H1 (cell line): Measurements from ENCODE around the gene VASH1. TPM values are rescaled to one million over a fixed set of nuclear protein-coding genes. Genes with fewer than 3 reads are reported as not detected.

Source experiments
- CTCF ChIA-PET: fragments of 300-600 bp; sonication (Branson Sonifier 250); formaldehyde crosslinking; loops from one replicate; lab custom pipeline; 2021; ENCODE audit not compliant: partially characterized antibody; lab: Charles Lee
- POLR2A ChIA-PET: fragments of 300-600 bp; sonication (Branson Sonifier 250); formaldehyde crosslinking; loops from one replicate; lab custom pipeline; 2021; ENCODE audit warnings: inconsistent platforms; ENCODE audit not compliant: partially characterized antibody; lab: Charles Lee
- DNase-seq, 2 experiments: peaks; one replicate each; pipeline versions ENCODE4 v3.0.0 to v3.0.0-alpha.2; 2010 to 2022; ENCODE audit warnings: low spot score in 2 of 2, low read depth in 1 of 2, mixed read lengths in 1 of 2
- FAIRE-seq: peaks from 2 replicates; lab custom pipeline; 2011; peaks lifted over from hg19 to GRCh38; lab: Jason Lieb, UNC
- H2AFZ ChIP-seq: 2 replicates; pipeline ENCODE4 v1.8.1; 2012; ENCODE audit warnings: low read length, inconsistent platforms
- H2AK5ac ChIP-seq: 2 replicates; pipeline ENCODE4 v1.6.1; 2013; ENCODE audit warnings: low read depth, low read length
- H2BK120ac ChIP-seq: replicated peaks from 2 replicates; pipeline ENCODE3; 2013; ENCODE audit warnings: low read depth, low read length, inconsistent platforms
- H2BK12ac ChIP-seq: 2 replicates; pipeline ENCODE4 v1.6.1; 2013; ENCODE audit warnings: low read depth, low read length
- H2BK15ac ChIP-seq: 2 replicates; pipeline ENCODE4 v1.6.1; 2013; ENCODE audit warnings: low read length
- H2BK20ac ChIP-seq: 2 replicates; pipeline ENCODE4 v1.6.1; 2013; ENCODE audit warnings: low read length
- H2BK5ac ChIP-seq: 2 replicates; pipeline ENCODE4 v1.6.1; 2013; ENCODE audit warnings: low read depth, low read length
- H3K14ac ChIP-seq: 2 replicates; pipeline ENCODE4 v1.6.1; 2013; ENCODE audit warnings: inconsistent platforms; ENCODE audit not compliant: insufficient read length
- H3K18ac ChIP-seq: 2 replicates; pipeline ENCODE4 v1.6.1; 2013; ENCODE audit warnings: low read length; ENCODE audit errors: extremely low read depth
- H3K23ac ChIP-seq: 2 replicates; pipeline ENCODE4 v1.6.1; 2013; ENCODE audit warnings: inconsistent platforms; ENCODE audit not compliant: insufficient read length
- H3K23me2 ChIP-seq: 2 replicates; pipeline ENCODE4 v1.6.1; 2013; ENCODE audit warnings: low read depth, low read length
- H3K27ac ChIP-seq: 2 replicates; pipeline ENCODE4 v1.6.1; 2011; ENCODE audit warnings: low read depth, low read length, inconsistent platforms
- H3K27me3 ChIP-seq, 4 experiments: replicated peaks in 1 of 4; 1 replicate in 1 of 4; 2 replicates in 3 of 4; pipeline versions ENCODE4 v1.6.1 to v1.8.1; 2011 to 2013; ENCODE audit warnings: low read length in 3 of 4, mild to moderate bottlenecking in 3 of 4, inconsistent platforms in 2 of 4, mixed read lengths in 2 of 4, moderate library complexity in 1 of 4; ENCODE audit not compliant: control insufficient read depth in 3 of 4, insufficient read depth in 3 of 4; ENCODE audit errors: extremely low read depth in 1 of 4
- H3K36me3 ChIP-seq, 4 experiments: 2 replicates each; pipeline versions ENCODE4 v1.6.1 to v1.8.1; 2011 to 2013; ENCODE audit warnings: mild to moderate bottlenecking in 4 of 4, low read length in 3 of 4, moderate library complexity in 2 of 4, control low read depth in 1 of 4, inconsistent platforms in 1 of 4; ENCODE audit not compliant: insufficient read depth in 4 of 4, control insufficient read depth in 2 of 4
- H3K4ac ChIP-seq: replicated peaks from 2 replicates; pipeline ENCODE3; 2013; ENCODE audit warnings: low read length, low read depth, mixed read lengths, inconsistent platforms; ENCODE audit not compliant: insufficient read length
- H3K4me1 ChIP-seq, 4 experiments: replicated peaks in 1 of 4; 1 replicate in 1 of 4; 2 replicates in 3 of 4; pipeline versions ENCODE4 v1.6.1 to v1.8.1; 2011 to 2013; ENCODE audit warnings: low read length in 3 of 4, inconsistent platforms in 2 of 4, mixed read lengths in 1 of 4; ENCODE audit not compliant: insufficient read depth in 4 of 4, control insufficient read depth in 3 of 4
- H3K4me2 ChIP-seq, 2 experiments: 2 replicates each; pipeline versions ENCODE4 v1.6.1 to v1.8.1; 2011 to 2013; ENCODE audit warnings: low read depth in 2 of 2, low read length in 2 of 2, control low read depth in 1 of 2, inconsistent platforms in 1 of 2, mild to moderate bottlenecking in 1 of 2; ENCODE audit not compliant: insufficient read depth in 1 of 2
- H3K4me3 ChIP-seq, 4 experiments: fragments of 200-600, 300-600 bp in 1 of 4; sonication (generic), shearing (Covaris generic), sonication (Bioruptor Twin) in 1 of 4; 2 replicates each; pipeline versions ENCODE4 v1.5.1 to v1.8.1; 2011 to 2016; ENCODE audit warnings: low read length in 4 of 4, low read depth in 3 of 4, control low read depth in 2 of 4, inconsistent platforms in 2 of 4, mild to moderate bottlenecking in 2 of 4, mixed read lengths in 1 of 4, moderate library complexity in 1 of 4; ENCODE audit not compliant: insufficient read depth in 2 of 4; ENCODE audit errors: extremely low read depth in 1 of 4
- H3K56ac ChIP-seq: replicated peaks from 2 replicates; pipeline ENCODE3; 2013; ENCODE audit warnings: low read depth, mild to moderate bottlenecking, mixed read lengths, low read length, inconsistent platforms; ENCODE audit not compliant: insufficient read length
- H3K79me1 ChIP-seq: 2 replicates; pipeline ENCODE4 v1.6.1; 2013; ENCODE audit warnings: low read depth, low read length, control low read depth
- H3K79me2 ChIP-seq, 2 experiments: 2 replicates each; pipeline versions ENCODE4 v1.6.1 to v1.8.1; 2012 to 2013; ENCODE audit warnings: low read length in 2 of 2, mild to moderate bottlenecking in 2 of 2, inconsistent platforms in 1 of 2; ENCODE audit not compliant: insufficient read depth in 2 of 2, control insufficient read depth in 1 of 2
- H3K9ac ChIP-seq, 4 experiments: replicated peaks in 1 of 4; 1 replicate in 1 of 4; 2 replicates in 3 of 4; pipeline versions ENCODE4 v1.6.1 to v1.8.1; 2011 to 2013; ENCODE audit warnings: low read depth in 3 of 4, low read length in 3 of 4, control low read depth in 2 of 4, mild to moderate bottlenecking in 2 of 4, moderate library complexity in 2 of 4, inconsistent platforms in 1 of 4; ENCODE audit errors: extremely low read depth in 1 of 4
- H3K9me3 ChIP-seq, 2 experiments: 2 replicates each; pipeline versions ENCODE4 v1.6.1 to v1.8.1; 2012 to 2013; ENCODE audit warnings: mild to moderate bottlenecking in 2 of 2, moderate library complexity in 2 of 2, control low read depth in 1 of 2, inconsistent platforms in 1 of 2, low read depth in 1 of 2, low read length in 1 of 2, mixed read lengths in 1 of 2; ENCODE audit not compliant: insufficient read depth in 2 of 2
- H4K20me1 ChIP-seq, 2 experiments: replicated peaks in 1 of 2; 2 replicates each; pipeline versions ENCODE3 to v1.8.1; 2011 to 2013; ENCODE audit warnings: inconsistent platforms in 2 of 2, low read length in 2 of 2, mild to moderate bottlenecking in 1 of 2; ENCODE audit not compliant: insufficient read depth in 2 of 2, control insufficient read depth in 1 of 2
- H4K5ac ChIP-seq: 2 replicates; pipeline ENCODE4 v1.6.1; 2013; ENCODE audit warnings: low read length, low read depth, mixed read lengths, inconsistent platforms; ENCODE audit not compliant: insufficient read length
- H4K8ac ChIP-seq: 2 replicates; pipeline ENCODE4 v1.8.0; 2013; ENCODE audit warnings: mild to moderate bottlenecking, moderate library complexity, low read length, inconsistent platforms; ENCODE audit not compliant: insufficient read depth; ENCODE audit errors: extremely low read depth
- H4K91ac ChIP-seq: replicated peaks from 2 replicates; pipeline ENCODE3; 2013; ENCODE audit warnings: low read length, mixed read lengths, inconsistent platforms; ENCODE audit not compliant: insufficient read length
- CHD2 ChIP-seq: IDR thresholded peaks from 2 replicates; pipeline ENCODE4 v1.6.1; 2012; ENCODE audit warnings: low read length, improper control_type of control experiment
- EGR1 ChIP-seq: IDR thresholded peaks from 2 replicates; pipeline ENCODE4 v1.6.1; 2011; ENCODE audit warnings: low read depth, low read length, borderline replicate concordance
- FOSL1 ChIP-seq: IDR thresholded peaks from 2 replicates; pipeline ENCODE4 v1.6.1; 2011; ENCODE audit warnings: mild to moderate bottlenecking, low read depth, low read length, moderate library complexity; ENCODE audit not compliant: insufficient read depth
- SIX5 ChIP-seq: IDR thresholded peaks from 2 replicates; pipeline ENCODE4 v1.6.1; 2011; ENCODE audit warnings: mild to moderate bottlenecking, low read depth, low read length
- SUZ12 ChIP-seq: fragments of 200-600 bp; sonication (generic); IDR thresholded peaks from 2 replicates; pipeline ENCODE4 v1.6.1; 2012; ENCODE audit warnings: mild to moderate bottlenecking, inconsistent platforms, low read length, moderate library complexity, mixed read lengths
- TEAD4 ChIP-seq: IDR thresholded peaks from 2 replicates; pipeline ENCODE4 v1.6.1; 2012; ENCODE audit warnings: low read depth, low read length, inconsistent platforms, mixed read lengths
- WGBS, 2 experiments: shearing (Covaris generic) in 1 of 2; methylation state at CpG; one replicate each; pipeline versions ENCODE4 v1.1.6 to v1.1.7; 2013 to 2015; ENCODE audit warnings: low lambda C conversion rate in 2 of 2, mixed read lengths in 2 of 2, inconsistent platforms in 1 of 2, low coverage in 1 of 2, missing lambda C conversion rate in 1 of 2; ENCODE audit not compliant: insufficient replicate concordance in 2 of 2, insufficient coverage in 1 of 2, insufficient read length in 1 of 2; ENCODE audit errors: extremely low coverage in 1 of 2, missing lambda C conversion rate in 1 of 2; 5-methylcytosine and 5-hydroxymethylcytosine counted together
- polyA plus RNA-seq, 7 experiments: library from polyadenylated mRNA; depleted of rRNA in 3 of 7; stranded (reverse) in 5 of 7; unstranded in 2 of 7; fragments of >200 nt in 5 of 7; fragments of 200-250 nt in 2 of 7; gene quantifications; 1 replicate in 5 of 7; 2 replicates in 1 of 7; 4 replicates in 1 of 7; pipeline versions ENCODE4 v1.2.1 to v1.2.3, GENCODE V29; 2011 to 2013; ENCODE audit warnings: missing spikeins in 2 of 7, mixed read lengths in 2 of 7
- total RNA-seq: library from RNA; stranded (reverse); fragmentation: NEBNext Ultra II Directional; extraction: Animal tissue kit (Norgen Biotek cat#: 25700); gene quantifications from 2 replicates; pipeline ENCODE4 v1.2.1, GENCODE V29; 2021

VASH1 gene
- total and polyA plus RNA-seq, 2 of the 8 experiments (the other 6 are each of a cell fraction or from before 2014, with no cell fraction given), result 3.1 to 6.4 TPM

DNA sequence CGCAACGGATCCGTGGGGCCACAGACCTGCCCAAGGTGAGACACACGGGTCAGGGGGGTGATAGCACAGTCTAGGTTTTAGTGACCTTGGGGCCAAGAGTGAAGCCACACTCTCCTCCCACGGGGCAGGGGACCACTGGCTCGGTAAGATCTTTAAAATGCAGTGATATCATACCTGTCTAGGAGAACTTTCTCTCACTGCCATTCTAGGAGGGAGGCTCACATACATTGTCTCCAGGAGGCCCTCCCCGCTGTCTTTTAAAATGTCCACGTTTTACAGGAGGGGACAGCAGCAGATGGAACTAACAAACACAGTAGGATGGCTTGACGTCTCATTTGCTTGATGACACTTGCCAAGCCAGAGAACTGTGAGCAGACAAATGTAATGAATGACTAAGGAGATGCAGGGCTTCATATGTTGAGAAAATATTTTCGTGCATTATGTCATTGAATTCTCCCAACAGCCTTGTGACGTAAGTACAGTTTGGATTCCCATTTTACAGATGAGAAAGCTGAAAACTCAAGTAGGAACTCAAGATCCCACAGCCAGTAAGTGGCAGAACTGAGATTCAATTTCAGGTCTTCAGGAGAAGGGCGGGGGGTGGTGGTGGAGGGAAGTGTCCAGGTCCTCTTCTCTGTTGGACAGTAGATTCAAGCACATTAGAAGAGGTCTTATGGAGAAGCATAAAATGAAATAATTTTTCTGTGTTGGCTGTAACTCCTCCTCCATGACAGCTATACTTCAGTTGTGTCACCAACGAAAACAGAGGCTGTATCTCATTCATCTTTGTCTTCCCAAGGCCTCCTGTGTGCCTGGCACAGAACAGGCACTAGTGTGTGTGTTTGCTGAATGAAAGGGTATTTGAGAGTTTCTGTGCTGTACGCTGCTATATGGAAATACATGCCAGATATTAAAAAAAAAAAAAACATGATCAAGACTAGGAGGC is 2.1 kb downstream of the VASH1 start:
- DNase-seq, result no peak
- CTCF ChIA-PET, result interaction anchor here (0.9 to 1.1 kb wide), 2 partner anchors 22 to 298 kb away, joined by 3 read pairs; no protein-coding TSS in a partner anchor
- H3K9me3 ChIP-seq, result no peaks in the 10 kb centered on the region
- H3K36me3 ChIP-seq, result no peaks in the 10 kb centered on the region
- H3K18ac ChIP-seq, result no peak overlapping the region
- no peak overlapping the region for H3K4ac ChIP-seq
- no peak overlapping the region for H2BK20ac ChIP-seq
- H3K23ac ChIP-seq, result no peak overlapping the region
- H3K79me1 ChIP-seq, result no peaks in the 10 kb centered on the region
- FAIRE-seq, result no peak
- H3K27ac ChIP-seq, result no peak overlapping the region
- peaks cover 0 to 25% (median 14%) of the 10 kb centered on the region in 4 experiments; a peak in 6 of 7 replicates for H3K4me1 ChIP-seq
- 0 out of 2 replicates have a peak overlapping the region, but pooled peaks have one; percentile 8 for H2BK15ac ChIP-seq
- H4K91ac ChIP-seq, result no peak overlapping the region
- 79% methylated on average over 14 of the region's 14 CpGs; no CpG with 5 or more reads in 1 of the 2 experiments for WGBS, 2 experiments
- no peaks in the 10 kb centered on the region for H4K20me1 ChIP-seq
- no peak overlapping the region for H2BK12ac ChIP-seq
- no peak overlapping the region for H3K56ac ChIP-seq
- POLR2A ChIA-PET, result no interaction called here
- no peak overlapping the region for H4K8ac ChIP-seq
- H3K4me2 ChIP-seq, result peak overlapping the region in 1 of 2 experiments; percentile 82; a peak in 1 of 4 replicates
- no peaks in the 10 kb centered on the region for H3K79me2 ChIP-seq
- H3K27me3 ChIP-seq, result peaks cover 24 to 52% (median 41%) of the 10 kb centered on the region in 4 experiments
- H3K23me2 ChIP-seq, result peaks cover 16% of the 10 kb centered on the region
- H2AFZ ChIP-seq, result no peak overlapping the region
- H2BK120ac ChIP-seq, result no peak overlapping the region
- no peak overlapping the region for H2BK5ac ChIP-seq
- 0 out of 2 replicates have a peak overlapping the region, but pooled peaks have one; percentile 9 for H2AK5ac ChIP-seq
- H3K9ac ChIP-seq, result no peak overlapping the region
- no peak overlapping the region for H4K5ac ChIP-seq
- no peak overlapping the region for H3K14ac ChIP-seq
- H3K4me3 ChIP-seq, result no peak overlapping the region
- no peak for TF ChIP-seq SIX5
- no peak for TF ChIP-seq TEAD4
- TF ChIP-seq EGR1, result no peak
- no peak for TF ChIP-seq SUZ12
- TF ChIP-seq FOSL1, result no peak
- no peak for TF ChIP-seq CHD2
